Cardiac muscle cell (in vitro differentiated cells and primary cell): Measurements from ENCODE around the gene HNF1A. TPM values are rescaled to one million over a fixed set of nuclear protein-coding genes. Genes with fewer than 3 reads are reported as not detected.

ENCODE experiments used
- DNase-seq, 2 donors: peaks; one replicate each; pipeline versions ENCODE4 v3.0.0 to v3.0.0-alpha.2; 2010 to 2017; ENCODE audit warnings: low read depth in 1 of 2, low spot score in 1 of 2
- H3K27ac ChIP-seq: fragments of 200-600 bp; sonication (generic); 2 replicates; pipeline ENCODE4 v1.5.1; 2016
- H3K27me3 ChIP-seq: fragments of 200-600 bp; sonication (generic); 2 replicates; pipeline ENCODE4 v1.6.0; 2016; ENCODE audit warnings: control low read depth
- H3K36me3 ChIP-seq: fragments of 200-600 bp; sonication (generic); 2 replicates; pipeline ENCODE4 v1.5.1; 2016; ENCODE audit warnings: control low read depth
- H3K4me1 ChIP-seq: fragments of 200-600 bp; sonication (generic); 2 replicates; pipeline ENCODE4 v1.8.1; 2017; ENCODE audit warnings: low read depth, mild to moderate bottlenecking, mixed run types
- H3K4me3 ChIP-seq: fragments of 200-600 bp; sonication (generic); 2 replicates; pipeline ENCODE4 v1.5.1; 2016; ENCODE audit warnings: mild to moderate bottlenecking
- H3K9me3 ChIP-seq: fragments of 200-600 bp; sonication (generic); 2 replicates; pipeline ENCODE4 v1.5.1; 2017; ENCODE audit warnings: low read depth, mild to moderate bottlenecking, control low read depth
- CTCF ChIP-seq: IDR thresholded peaks from 2 replicates; pipeline ENCODE4 v1.5.1; 2012; ENCODE audit warnings: low read depth, mild to moderate bottlenecking, low read length
- polyA plus RNA-seq: library from polyadenylated mRNA; unstranded; fragments of >200 nt; fragmentation: Nextera tagmentation; extraction: Ambion mirVana; gene quantifications from 2 replicates; pipeline ENCODE4 v1.2.1, GENCODE V29; 2016
- total RNA-seq: library from RNA; depleted of rRNA; stranded (reverse); fragments of >200 nt; gene quantifications from 2 replicates; pipeline ENCODE4 v1.2.3, GENCODE V29; 2016

Gene HNF1A
- total and polyA plus RNA-seq, 2 experiments from 2014 or later = not detected

- no peaks in the 10 kb centered on the region for H3K4me1 ChIP-seq
- H3K4me3 ChIP-seq = no peak overlapping the region
- TF ChIP-seq CTCF = no peak
- no peaks in the 10 kb centered on the region for H3K27me3 ChIP-seq
- H3K27ac ChIP-seq = no peak overlapping the region
- DNase-seq = no peak
- no peaks in the 10 kb centered on the region for H3K36me3 ChIP-seq
- no peaks in the 10 kb centered on the region for H3K9me3 ChIP-seq
These were observed 27.5 kb upstream of the HNF1A start for GRCh38 chr12:120950807-120951206.

GRCh38 chr12:120955232-120955631, 23.1 kb upstream of the HNF1A start:
- Histone ChIP-seq H3K4me3 (no peak overlapping the region), H3K4me1 (no peaks in the 10 kb centered on the region), H3K36me3 (no peaks in the 10 kb centered on the region), H3K27ac (no peak overlapping the region), H3K27me3 (no peaks in the 10 kb centered on the region), H3K9me3 (no peaks in the 10 kb centered on the region)
- TF ChIP-seq CTCF = no peak
- no peak for DNase-seq

GRCh38 chr12:120956579-120957300, 21.6 kb upstream of the HNF1A start:
- Histone ChIP-seq H3K4me1 (no peaks in the 10 kb centered on the region), H3K4me3 (no peak overlapping the region), H3K27ac (no peak overlapping the region), H3K27me3 (no peaks in the 10 kb centered on the region), H3K36me3 (no peaks in the 10 kb centered on the region), H3K9me3 (no peaks in the 10 kb centered on the region)
- TF ChIP-seq CTCF = no peak
- no peak for DNase-seq

- Histone ChIP-seq H3K4me3 (no peak overlapping the region), H3K4me1 (no peaks in the 10 kb centered on the region), H3K36me3 (no peaks in the 10 kb centered on the region), H3K27me3 (no peaks in the 10 kb centered on the region), H3K9me3 (no peaks in the 10 kb centered on the region), H3K27ac (no peak overlapping the region)
- DNase-seq = no peak
- TF ChIP-seq CTCF = no peak
These were observed 19.0 kb upstream of the HNF1A start for GRCh38 chr12:120959111-120959878.

GRCh38 chr12:120960657-120961056, 17.7 kb upstream of the HNF1A start:
- H3K4me1 ChIP-seq = no peaks in the 10 kb centered on the region
- no peak overlapping the region for H3K27ac ChIP-seq
- TF ChIP-seq CTCF = no peak
- DNase-seq = no peak
- no peaks in the 10 kb centered on the region for H3K36me3 ChIP-seq
- H3K27me3 ChIP-seq = no peaks in the 10 kb centered on the region
- H3K9me3 ChIP-seq = no peaks in the 10 kb centered on the region
- H3K4me3 ChIP-seq = no peak overlapping the region
